HG02885 (cell line): ENCODE measurements around the gene TRAF3IP1.
"Not testable (repeated sequence)": the region's sequence is repeated elsewhere in the genome, so short reads cannot be mapped to it uniquely, and the experiment has no call there.

Experiments
- ATAC-seq: cut with Tn5 transposase; IDR thresholded peaks from one replicate; pipeline ENCODE4 v1.9.1; 2021; ENCODE audit warnings: mild to moderate bottlenecking; ENCODE audit not compliant: unreplicated experiment, poor library complexity

TRAF3IP1 gene

DNA sequence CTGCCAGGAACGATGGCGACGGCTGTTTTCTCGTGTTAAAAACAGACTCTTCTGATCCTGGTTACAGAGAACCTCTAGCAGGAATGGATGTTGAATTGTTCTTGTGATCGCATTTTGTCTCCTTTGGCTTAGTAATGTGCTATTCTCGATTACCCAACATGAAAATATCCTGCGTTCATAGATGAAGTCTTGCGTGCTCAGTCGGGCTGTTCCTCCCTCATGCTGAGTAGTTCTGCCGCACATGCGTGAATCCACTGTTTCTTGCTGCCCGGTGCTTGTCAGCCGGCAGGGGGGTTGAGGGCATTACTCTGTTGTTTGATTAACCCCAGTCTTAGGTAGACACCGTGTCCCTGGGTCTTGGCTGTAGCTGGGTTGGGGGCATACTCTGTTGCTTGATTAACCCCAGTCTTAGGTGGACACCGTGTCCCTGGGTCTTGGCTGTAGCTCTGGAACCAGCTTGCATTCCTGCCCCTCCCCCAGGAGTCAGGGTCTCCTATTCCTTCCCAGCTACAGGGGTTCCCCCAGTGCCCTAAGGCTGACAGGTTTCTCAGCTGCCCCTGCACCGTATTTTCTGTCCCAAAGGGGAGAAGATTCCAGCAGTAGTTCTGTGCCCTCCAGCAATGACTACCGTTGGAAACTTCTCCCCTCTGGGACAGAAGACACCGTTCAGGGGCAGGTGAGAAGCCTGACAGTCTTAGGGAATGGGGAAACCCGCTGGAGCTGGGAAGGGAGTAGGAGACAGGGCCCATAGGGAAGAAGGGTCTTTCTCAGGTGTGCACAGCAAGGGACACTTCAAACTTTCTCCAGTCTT, 84.3 kb downstream of the TRAF3IP1 start:
- ATAC-seq = no peak

GRCh38 chr2:238405217-238405555, 84.9 kb downstream of the TRAF3IP1 start:
- not testable (repeated sequence) for ATAC-seq

DNA sequence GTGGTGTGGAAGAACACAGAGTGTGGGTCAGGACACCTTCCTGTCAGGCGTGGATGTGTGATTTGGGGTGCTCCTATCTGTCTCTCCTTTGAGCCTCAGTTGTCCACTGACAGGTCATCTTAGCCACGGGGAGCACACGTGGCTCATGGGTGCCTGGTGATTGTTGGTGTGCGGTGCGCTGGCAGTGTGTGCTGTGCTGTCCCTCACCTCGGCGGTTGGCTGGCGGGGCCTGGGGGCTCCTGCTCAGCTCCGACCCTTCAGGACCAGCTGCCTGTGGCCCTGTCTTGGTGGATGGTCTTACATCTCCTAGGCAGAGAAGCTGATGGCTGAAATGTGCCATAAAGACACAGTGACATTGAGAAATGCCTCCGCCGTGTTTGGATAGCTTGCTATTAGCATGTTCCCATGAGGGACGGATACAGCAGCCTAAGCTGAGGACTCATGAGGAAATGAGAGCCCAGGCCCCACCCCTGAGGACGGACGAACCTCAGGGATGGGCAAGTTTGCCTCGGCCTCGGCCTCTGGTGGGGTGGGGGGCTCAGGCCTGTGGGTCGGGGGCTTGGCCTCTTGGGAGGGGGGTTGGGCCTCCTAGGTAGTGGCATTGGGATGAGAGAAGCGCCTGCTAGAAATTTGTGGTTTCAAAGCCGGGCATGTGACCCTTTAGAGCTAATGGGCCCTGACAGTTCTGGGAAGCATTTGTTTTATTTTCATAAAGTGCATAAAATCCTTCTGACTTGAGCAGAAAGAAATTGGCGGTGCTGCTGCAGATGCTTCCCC, 86.1 kb downstream of the TRAF3IP1 start:
- no peak for ATAC-seq

- ATAC-seq = no peak
These were observed 86.6 kb downstream of the TRAF3IP1 start for GRCh38 chr2:238406998-238407285.

DNA sequence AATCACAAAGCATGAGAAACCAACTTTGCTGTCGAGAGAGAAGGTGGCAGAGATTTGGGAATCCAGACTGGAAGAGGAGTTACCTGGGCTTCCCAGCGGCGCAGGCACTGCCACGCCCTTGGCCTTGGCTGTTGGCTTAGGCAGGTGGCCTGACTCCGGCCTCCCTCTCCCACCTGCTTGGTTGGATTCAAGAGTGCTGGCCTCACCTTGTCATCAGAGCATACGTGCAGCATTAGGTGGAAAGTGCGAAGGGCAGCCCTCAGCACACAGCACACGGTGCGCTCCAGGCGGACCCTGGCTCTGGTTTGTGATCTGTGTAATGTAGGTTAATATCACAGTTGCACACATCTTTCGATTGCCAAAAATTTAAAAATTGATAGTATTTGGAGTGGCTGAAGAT, 87.2 kb downstream of the TRAF3IP1 start:
- no peak for ATAC-seq

- ATAC-seq = no peak
These were observed 88.5 kb downstream of the TRAF3IP1 start for GRCh38 chr2:238408615-238409340.

DNA sequence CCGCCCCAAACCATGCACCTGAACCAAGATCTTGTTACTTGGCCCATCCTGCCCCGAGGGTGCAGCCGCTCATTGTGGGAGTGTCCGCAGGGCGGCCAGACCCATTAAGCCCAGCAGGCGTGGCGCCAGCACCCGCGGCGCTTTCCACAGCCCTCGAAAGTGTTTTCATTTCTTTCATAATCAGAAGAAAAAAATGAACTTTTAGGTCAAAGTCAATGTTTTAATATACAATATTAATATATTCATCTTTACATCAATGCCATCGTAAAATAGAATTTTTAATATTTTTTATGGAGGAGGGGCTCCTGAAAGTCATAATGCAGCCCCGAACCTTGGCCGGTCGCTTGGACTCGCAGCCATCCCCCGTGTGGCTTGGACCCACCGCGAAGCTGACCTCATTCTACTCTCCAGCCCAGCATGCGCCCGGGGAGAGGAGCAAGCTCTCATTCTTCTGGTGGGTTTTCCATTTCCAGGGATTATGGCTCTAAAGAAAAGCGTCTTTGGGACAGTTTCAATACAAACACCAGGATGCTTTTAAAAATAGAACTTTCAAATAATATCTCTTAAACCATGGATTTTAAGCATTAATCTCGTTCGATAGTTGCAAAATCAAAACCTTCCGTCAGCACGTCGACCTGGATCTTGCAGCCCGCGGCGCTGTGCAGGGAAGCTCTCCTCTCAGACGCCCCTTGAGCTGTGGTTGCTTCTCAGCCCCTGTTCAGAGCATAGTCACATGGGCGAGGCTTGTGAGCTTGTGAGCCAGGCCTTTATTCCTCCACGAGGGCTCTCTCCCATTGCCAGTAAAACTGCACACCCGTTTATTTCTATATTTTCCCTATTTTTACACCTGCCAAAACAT, 89.3 kb downstream of the TRAF3IP1 start:
- no peak for ATAC-seq

GRCh38 chr2:238412067-238412767, 91.9 kb downstream of the TRAF3IP1 start:
- no peak for ATAC-seq

GRCh38 chr2:238413368-238413767, 93.0 kb downstream of the TRAF3IP1 start:
- no peak for ATAC-seq

- no peak for ATAC-seq
These were observed 94.9 kb downstream of the TRAF3IP1 start for GRCh38 chr2:238415036-238415764.

GRCh38 chr2:238415893-238416292, 95.6 kb downstream of the TRAF3IP1 start:
- ATAC-seq = no peak

- no peak for ATAC-seq
These were observed 98.1 kb downstream of the TRAF3IP1 start for GRCh38 chr2:238418196-238418998.

- no peak for ATAC-seq
These were observed 98.8 kb downstream of the TRAF3IP1 start for GRCh38 chr2:238418999-238419546.

DNA sequence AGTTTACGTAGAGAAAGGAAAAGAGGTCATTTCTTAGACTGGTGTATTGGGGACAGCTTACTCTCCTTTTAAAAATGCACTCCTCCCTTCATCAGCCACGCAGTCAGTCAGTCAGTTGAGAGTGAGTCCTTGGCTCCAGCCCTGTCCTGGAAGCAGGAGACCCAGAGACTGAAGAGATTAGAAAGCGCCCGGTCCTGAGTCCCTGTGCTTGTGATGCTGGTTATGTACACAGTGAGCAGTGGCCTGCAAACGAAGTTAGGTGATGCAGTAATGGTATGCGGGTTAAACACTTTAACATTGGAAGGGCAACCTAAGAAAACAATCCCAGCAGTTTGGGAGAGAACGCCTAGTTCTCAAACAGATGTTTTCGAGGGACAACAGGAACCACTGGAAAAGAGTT, 100.1 kb downstream of the TRAF3IP1 start:
- ATAC-seq = no peak

DNA sequence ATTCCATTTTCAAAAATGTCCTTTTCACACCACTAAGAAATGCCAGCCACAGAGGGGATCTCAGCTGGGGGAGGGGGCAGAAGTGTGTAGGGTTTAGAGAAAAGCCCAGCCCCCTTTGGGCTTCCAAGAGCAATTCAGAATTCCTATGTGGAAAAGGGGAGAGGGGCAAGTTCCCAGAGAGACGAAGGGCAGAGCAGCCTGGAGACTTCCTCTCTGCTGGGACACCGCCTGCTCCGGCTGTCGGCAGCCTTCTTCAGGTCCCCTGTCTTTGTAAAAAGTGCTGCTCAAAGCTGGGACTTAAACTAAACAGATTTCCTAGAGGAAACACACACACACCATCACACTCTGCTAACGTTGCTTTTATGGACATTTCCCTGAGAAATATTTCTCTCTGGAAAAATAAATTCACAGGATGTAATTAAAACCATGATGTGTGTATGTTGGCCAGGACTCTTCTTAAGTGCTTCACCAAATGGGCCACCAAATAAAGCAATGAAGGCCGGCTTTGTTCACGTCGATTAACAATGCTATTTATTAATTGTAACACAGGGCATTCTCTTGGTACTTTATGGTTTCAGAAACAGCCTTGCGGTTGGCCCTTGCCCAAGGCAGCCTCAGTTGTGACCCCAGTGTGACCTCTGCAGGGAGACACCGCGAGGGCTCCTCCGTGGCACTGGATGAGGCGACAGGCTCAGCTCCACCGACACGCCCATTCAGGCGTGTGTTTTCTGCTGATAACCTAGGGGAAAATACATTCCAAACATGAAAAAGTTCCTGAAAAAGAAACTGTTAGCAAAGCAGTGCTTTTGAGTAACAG, 100.8 kb downstream of the TRAF3IP1 start:
- ATAC-seq = no peak

DNA sequence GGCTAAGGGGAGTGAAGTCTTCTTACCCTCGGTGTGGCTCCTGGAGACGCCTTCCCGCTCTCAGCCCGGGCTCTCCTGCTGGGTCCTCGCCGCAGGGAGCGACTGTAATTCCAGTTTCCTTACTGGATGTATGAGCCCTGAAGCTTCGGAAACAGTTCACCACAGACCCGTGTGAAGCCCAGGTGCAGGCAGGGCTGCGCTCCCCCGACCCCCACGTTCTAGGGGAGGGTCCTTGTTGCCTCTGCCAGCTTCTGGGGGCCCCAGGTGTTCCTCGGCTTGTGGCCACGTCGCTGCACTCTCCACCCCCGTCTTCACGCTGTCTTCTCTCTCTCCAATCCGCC, 101.3 kb downstream of the TRAF3IP1 start:
- no peak for ATAC-seq

- no peak for ATAC-seq
These were observed 102.0 kb downstream of the TRAF3IP1 start for GRCh38 chr2:238422285-238422684.
